Stimulated activated CD8-positive, alpha-beta memory T cell treated with anti-CD3 and anti-CD28 coated beads, Interleukin-7, amount 100 ng/mL, for 24 hours (primary cell): ENCODE data around the gene BST1.

Experiments
- DNase-seq: peaks from one replicate; pipeline ENCODE4 v3.0.0-alpha.2; 2020; ENCODE audit warnings: low read depth

BST1 gene

DNA sequence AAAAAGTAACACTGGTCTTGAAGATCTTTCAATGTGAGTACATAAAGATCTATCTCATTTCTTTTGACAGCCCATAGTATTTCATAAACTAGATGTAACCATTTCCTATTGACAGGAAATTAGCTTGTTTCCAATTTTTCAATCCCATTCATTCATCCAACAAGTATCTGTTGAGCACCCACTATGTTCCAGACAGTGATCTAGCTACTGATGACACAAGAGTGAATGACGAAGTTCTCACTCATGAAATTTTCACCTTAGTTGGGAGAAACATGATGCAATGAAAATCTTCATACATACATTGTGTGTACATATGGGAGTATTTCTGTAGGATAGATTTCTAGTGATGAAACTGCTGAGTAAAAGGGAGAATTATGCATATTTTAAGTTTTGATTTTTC is 76.9 kb downstream of the BST1 start:
- no peak for DNase-seq

DNA sequence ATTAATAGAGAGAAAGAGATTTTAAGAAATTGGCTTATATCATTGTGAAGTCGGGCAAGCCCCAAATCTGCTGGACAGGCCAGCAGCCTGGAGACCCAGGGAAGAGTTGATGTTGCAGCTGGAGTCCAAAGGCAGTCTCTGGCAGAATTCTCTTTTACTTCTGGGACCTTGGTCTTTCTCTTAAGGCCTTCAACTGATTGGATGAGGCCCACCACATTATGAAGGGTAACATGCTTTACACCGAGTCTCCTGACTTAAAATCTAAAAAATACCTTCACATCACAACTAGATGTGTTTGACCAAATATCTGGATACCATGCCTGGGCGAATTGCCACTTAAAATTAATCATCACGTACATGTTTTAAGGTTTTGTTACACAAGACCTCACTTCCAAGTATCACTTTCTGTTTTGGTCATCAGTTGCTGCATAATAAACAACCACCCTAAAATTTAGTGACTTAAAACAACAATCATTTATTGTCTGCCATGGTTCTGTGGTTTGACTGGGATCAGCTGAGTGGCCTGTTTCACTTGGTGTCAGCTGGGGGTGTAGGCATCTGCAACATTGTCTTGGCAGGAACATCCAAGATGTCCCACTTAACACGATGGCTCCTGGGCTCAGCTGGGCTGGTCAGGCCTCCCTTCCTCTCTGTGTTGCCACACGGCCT is 78.7 kb downstream of the BST1 start:
- no peak for DNase-seq
